DOHH2 (cell line): ENCODE results near the gene CACNA1B.

Experiments used
- CTCF ChIP-seq: fragments of 200-600 bp; sonication (generic); IDR thresholded peaks from one replicate; pipeline ENCODE4 v1.5.1; 2014; ENCODE audit warnings: antibody characterized with exemption, mild to moderate bottlenecking, low read depth, low read length; ENCODE audit not compliant: poor library complexity, severe bottlenecking
- EZH2phosphoT487 ChIP-seq: fragments of 200-600 bp; sonication (generic); IDR thresholded peaks from 2 replicates; pipeline ENCODE4 v1.6.1; 2017; ENCODE audit warnings: borderline replicate concordance, mild to moderate bottlenecking, antibody characterized with exemption, low read length, moderate library complexity, mixed read lengths

- TF ChIP-seq CTCF (no peak), EZH2phosphoT487 (no peak)
Measured at GRCh38 chr9:137834846-137835546, 42.6 kb upstream of the CACNA1B start.
